ENCODE data around the gene ZNF43. TPM values are rescaled to one million over a fixed set of nuclear protein-coding genes. Genes with fewer than 3 reads are reported as not detected.
"Not testable (repeated sequence)": the region's sequence is repeated elsewhere in the genome, so short reads cannot be mapped to it uniquely, and the experiment has no call there.

The ZNF43 gene
- total and polyA plus RNA-seq, 2 of the 8 experiments (the other 6 are each of a cell fraction or from before 2014, with no cell fraction given), result 24.7 to 53.1 TPM

DNA sequence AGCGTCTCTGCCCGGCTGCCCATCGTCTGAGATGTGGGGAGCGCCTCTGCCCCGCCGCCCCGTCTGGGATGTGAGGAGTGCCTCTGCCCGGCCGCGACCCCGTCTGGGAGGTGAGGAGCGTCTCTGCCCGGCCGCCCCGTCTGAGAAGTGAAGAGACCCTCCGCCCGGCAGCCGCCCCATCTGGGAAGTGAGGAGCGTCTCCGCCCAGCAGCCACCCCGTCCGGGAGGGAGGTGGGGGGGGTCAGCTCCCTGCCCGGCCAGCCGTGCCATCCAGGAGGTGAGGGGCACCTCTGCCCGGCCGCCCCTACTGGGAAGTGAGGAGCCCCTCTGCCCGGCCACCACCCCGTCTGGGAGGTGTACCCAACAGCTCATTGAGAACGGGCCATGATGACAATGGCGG, 60.2 kb downstream of the ZNF43 start:
- H3K56ac ChIP-seq (replicated peaks; ENCODE audit: insufficient read length, low read depth, low read length); H3K27me3 ChIP-seq (replicated peaks in 1 of 4; ENCODE audit: control insufficient read depth in 3 of 4, extremely low read depth in 1 of 4, insufficient read depth in 3 of 4, low read length in 3 of 4); H3K79me1 ChIP-seq (ENCODE audit: low read depth, low read length); H4K5ac ChIP-seq (ENCODE audit: insufficient read length, low read depth, low read length); H3K79me2 ChIP-seq (ENCODE audit: control insufficient read depth in 1 of 2, insufficient read depth in 2 of 2, low read length in 2 of 2); H3K36me3 ChIP-seq (ENCODE audit: control insufficient read depth in 2 of 4, insufficient read depth in 4 of 4, low read length in 3 of 4); H3K9ac ChIP-seq (replicated peaks in 1 of 4; ENCODE audit: extremely low read depth in 1 of 4, low read depth in 3 of 4, low read length in 3 of 4); H2BK12ac ChIP-seq (ENCODE audit: low read depth, low read length); H3K4ac ChIP-seq (replicated peaks; ENCODE audit: insufficient read length, low read depth, low read length); H3K23me2 ChIP-seq (ENCODE audit: low read depth, low read length); H3K23ac ChIP-seq (ENCODE audit: insufficient read length); H2BK120ac ChIP-seq (replicated peaks; ENCODE audit: low read depth, low read length); H4K20me1 ChIP-seq (replicated peaks in 1 of 2; ENCODE audit: control insufficient read depth in 1 of 2, insufficient read depth in 2 of 2, low read length in 2 of 2); H2BK15ac ChIP-seq (ENCODE audit: low read length); H3K4me3 ChIP-seq (ENCODE audit: extremely low read depth in 1 of 4, insufficient read depth in 2 of 4, low read depth in 3 of 4, low read length in 4 of 4); H2BK5ac ChIP-seq (ENCODE audit: low read depth, low read length); FAIRE-seq; H2AFZ ChIP-seq (ENCODE audit: low read length); DNase-seq (ENCODE audit: low read depth in 1 of 2, low spot score in 2 of 2); H3K4me2 ChIP-seq (ENCODE audit: insufficient read depth in 1 of 2, low read depth in 2 of 2, low read length in 2 of 2); H3K27ac ChIP-seq (ENCODE audit: low read depth, low read length); H3K14ac ChIP-seq (ENCODE audit: insufficient read length); H3K18ac ChIP-seq (ENCODE audit: extremely low read depth, low read length); H2AK5ac ChIP-seq (ENCODE audit: low read depth, low read length); H2BK20ac ChIP-seq (ENCODE audit: low read length); H4K91ac ChIP-seq (replicated peaks; ENCODE audit: insufficient read length, low read length); CTCF ChIA-PET (ENCODE audit: partially characterized antibody); H4K8ac ChIP-seq (ENCODE audit: extremely low read depth, insufficient read depth, low read length); H3K4me1 ChIP-seq (replicated peaks in 1 of 4; ENCODE audit: control insufficient read depth in 3 of 4, insufficient read depth in 4 of 4, low read length in 3 of 4); POLR2A ChIA-PET (ENCODE audit: partially characterized antibody): not testable (repeated sequence)
- WGBS, 2 experiments (ENCODE audit: extremely low coverage in 1 of 2, insufficient coverage in 1 of 2, insufficient read length in 1 of 2, insufficient replicate concordance in 2 of 2, low coverage in 1 of 2, low lambda C conversion rate in 2 of 2, missing lambda C conversion rate in 1 of 2), result 100% methylated on average over 2 of the region's 30 CpGs; no CpG with 5 or more reads in 1 of the 2 experiments
- peaks cover 0 to 13% of the 10 kb centered on the region in 2 experiments; a peak in 3 of 4 replicates for H3K9me3 ChIP-seq (ENCODE audit: insufficient read depth in 2 of 2, low read depth in 1 of 2, low read length in 1 of 2)
